Activated T-helper 9 cell treated with anti-CD3 and anti-CD28 coated beads, Interleukin-2, amount 50 U/mL, for 16 hours (primary cell): ENCODE data around the gene DCST1.

Experiments
- DNase-seq: peaks from one replicate; pipeline ENCODE4 v3.0.0-alpha.2; 2020; ENCODE audit warnings: low read depth

DCST1 gene

DNA sequence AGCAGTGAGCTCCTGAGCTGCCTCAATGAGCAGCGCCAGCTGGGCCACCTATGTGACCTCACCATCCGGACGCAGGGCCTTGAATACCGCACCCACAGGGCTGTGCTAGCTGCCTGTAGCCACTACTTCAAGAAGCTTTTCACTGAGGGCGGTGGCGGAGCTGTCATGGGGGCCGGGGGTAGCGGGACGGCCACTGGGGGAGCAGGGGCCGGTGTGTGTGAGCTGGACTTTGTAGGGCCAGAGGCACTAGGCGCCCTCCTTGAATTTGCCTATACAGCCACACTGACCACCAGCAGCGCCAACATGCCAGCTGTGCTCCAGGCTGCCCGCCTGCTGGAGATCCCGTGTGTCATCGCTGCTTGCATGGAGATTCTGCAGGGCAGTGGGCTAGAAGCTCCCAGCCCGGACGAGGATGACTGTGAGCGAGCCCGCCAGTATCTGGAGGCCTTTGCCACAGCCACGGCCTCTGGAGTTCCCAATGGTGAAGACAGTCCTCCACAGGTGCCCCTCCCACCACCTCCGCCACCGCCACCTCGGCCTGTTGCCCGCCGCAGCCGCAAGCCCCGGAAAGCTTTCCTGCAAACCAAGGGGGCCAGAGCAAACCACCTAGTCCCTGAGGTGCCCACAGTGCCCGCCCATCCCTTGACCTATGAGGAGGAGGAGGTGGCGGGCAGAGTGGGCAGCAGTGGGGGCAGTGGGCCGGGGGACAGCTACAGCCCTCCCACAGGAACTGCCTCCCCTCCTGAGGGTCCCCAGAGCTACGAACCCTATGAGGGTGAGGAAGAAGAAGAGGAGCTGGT lies 18.7 kb upstream of the DCST1 start:
- DNase-seq = no peak

DNA sequence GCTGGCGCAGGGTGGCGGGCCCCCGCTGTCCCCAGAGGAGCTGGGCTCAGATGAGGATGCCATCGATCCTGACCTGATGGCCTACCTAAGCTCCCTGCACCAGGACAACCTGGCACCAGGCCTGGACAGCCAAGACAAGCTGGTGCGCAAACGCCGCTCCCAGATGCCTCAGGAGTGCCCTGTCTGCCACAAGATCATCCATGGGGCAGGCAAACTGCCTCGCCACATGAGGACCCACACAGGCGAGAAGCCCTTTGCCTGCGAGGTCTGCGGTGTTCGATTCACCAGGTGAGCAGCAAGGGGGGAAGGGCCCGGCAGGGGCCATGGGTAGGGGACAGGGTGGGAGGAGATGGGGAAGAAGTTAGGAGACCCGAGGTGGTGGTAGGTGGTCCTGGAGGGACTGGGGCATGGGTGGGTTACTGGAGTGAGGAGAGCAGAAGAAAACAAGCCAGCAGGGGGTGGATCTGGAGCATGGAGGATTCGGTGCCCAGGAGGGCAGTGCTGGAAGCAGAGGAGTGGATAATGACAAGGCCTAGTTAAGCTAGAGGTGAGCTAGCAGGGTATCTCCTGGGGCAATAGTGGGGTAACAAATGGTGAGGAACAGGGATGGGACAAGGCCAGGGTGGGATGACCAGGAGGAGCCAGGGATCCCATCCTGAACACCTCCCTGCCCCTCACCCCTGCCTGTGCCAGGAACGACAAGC lies 17.9 kb upstream of the DCST1 start:
- DNase-seq = no peak

DNA sequence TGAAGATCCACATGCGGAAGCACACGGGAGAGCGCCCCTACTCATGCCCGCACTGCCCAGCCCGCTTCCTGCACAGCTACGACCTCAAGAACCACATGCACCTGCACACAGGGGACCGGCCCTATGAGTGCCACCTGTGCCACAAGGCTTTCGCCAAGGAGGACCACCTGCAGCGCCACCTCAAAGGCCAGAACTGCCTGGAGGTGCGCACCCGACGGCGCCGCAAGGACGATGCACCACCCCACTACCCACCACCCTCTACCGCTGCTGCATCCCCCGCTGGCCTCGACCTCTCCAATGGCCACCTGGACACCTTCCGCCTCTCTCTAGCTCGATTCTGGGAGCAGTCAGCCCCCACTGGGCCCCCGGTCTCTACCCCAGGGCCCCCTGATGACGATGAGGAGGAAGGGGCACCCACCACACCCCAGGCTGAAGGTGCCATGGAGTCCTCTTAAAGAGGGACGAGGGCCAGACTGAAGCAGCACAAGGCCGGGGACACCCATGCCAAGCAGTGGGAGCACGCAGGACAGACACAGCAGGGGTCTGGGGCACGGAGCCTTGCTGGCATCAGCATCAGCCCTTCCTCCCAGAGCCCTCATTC lies 17.3 kb upstream of the DCST1 start:
- DNase-seq = no peak

DNA sequence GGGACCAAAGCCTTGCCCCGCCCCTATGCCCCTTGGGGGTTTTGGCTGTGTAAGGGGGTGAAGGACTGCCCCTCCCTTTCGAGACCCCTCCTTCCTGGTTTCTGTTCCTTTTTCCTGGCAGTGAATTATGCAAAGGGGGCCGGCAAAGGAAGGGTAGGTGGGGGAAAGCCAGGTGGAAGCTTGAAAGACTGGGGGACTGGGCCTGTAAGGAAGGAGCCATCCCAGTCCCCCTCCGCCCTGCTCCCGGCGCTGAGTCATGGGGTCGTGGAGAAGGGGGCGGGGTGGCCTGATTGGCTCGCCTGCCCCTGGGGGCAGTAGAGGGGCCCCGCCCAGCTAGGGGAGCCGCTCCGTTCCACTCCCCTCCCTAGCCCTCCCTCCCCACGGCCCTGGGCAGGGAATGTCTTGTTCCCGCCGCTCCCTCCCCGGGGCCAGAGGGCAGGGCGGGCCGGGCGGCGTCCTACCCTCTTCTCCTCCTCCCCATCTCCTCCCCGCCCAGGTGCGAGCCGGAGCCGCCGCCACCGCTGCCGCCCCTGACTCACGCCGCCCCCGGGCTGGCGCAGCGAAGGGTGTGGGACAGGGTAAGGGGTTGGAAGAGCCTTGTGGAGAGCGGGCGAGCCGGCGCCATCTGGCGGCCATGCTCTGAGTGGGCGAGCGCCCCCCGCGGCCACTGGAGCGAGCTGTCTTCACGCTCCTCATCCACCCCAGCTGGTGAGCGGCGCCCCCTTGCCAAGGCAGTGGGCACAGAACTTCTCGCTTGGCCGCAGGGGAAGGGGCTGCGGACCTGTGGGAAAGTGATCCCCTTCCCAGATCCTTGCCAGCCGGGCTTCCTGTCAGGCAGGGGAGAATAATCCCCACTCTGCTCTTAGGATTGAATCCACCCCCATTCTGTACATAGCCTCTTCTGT lies 16.3 kb upstream of the DCST1 start:
- DNase-seq = peak; percentile 90

DNA sequence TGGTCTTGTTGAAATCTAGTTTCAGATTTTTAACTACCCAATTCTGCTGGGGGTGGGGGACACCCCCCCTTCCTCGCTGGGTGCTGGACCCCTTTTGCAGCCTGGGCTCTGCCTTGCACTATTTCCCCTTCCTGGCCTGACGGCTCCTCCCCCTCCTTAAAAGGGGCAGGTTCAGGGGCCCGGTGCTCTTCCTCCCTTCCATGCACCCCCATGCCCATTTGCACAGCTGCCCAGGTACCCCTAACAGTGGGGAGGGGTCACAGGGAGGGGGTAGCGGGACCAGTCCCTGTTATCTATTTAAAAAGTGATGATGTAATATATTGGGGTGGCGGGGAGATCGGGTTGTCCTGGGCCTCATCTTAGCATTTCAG lies 15.7 kb upstream of the DCST1 start:
- DNase-seq = no peak

DNA sequence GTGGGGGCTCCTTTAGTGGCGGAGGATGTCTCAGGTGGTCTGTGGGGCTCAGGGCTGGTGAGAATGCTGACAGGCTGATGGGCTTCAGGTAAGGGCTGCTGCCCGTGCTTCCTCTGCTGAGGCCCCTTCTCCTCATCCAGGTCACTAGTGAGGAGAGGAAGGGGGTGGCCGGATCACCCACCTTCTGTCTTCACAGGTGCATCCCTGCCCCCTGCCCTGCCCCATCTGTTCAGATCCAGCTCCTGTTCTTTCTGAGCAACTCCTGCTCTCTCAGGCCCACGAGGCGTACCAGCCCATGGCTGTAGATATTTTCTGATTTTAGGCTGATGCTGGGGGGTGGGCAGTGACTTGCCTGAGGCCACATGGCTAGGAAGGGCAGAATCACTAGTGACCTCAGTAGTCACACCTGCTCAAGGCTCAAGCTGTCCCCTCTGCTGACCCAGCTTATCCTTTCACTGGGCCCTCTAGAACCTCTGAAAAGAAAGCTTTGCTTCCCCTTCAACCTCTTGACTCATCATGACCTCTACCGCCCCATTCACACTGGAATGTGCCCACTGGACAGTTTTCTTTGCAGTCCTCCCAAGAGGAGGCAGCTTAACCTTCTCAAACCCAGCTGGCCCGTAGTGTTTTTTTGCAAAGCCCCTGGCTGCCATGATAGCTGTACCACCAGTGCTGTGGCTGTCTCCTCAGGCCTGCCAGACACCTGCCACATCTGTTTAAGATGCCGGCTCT lies 14.8 kb upstream of the DCST1 start:
- no peak for DNase-seq

DNA sequence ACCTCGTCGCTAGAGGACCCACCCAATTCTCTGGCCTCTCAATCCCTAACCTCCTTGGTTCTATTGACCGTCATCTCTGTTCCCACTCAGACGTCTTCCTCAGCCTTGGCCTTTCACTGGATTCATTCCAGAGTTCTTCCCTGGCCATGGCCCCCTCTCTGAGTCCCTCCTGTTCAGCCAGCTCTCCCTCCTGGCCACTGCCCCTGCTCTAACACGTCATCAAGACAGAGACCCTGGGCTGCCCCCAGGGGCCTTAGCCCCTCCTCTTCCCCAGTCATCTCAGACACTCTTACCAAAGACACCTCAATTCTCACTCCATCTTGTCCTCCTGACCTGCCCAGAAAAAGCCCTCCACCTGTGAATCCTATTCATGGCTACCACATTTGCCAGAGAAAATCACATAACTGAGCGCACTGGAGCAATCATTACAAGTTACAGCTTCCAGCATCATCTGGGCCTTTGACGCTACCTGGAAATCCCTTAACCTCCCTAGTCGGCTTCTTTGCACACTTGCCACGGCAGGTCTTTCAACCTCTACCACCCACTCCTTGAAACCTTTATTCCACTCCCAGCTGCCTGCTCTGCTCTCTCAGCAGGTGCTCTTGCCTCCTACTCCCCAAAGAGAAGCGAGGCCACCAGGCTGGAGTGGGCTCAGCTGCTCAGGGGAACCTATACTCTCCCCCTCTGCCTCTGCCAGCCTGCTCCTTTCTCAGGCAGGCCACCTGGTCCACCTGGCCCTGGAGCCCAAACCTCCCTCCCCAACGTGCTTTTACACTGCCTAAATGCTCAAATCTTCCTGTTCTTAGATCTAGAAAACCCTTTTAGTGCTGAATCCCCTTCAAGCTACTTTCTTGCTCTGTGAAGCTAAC lies 14.0 kb upstream of the DCST1 start:
- no peak for DNase-seq

DNA sequence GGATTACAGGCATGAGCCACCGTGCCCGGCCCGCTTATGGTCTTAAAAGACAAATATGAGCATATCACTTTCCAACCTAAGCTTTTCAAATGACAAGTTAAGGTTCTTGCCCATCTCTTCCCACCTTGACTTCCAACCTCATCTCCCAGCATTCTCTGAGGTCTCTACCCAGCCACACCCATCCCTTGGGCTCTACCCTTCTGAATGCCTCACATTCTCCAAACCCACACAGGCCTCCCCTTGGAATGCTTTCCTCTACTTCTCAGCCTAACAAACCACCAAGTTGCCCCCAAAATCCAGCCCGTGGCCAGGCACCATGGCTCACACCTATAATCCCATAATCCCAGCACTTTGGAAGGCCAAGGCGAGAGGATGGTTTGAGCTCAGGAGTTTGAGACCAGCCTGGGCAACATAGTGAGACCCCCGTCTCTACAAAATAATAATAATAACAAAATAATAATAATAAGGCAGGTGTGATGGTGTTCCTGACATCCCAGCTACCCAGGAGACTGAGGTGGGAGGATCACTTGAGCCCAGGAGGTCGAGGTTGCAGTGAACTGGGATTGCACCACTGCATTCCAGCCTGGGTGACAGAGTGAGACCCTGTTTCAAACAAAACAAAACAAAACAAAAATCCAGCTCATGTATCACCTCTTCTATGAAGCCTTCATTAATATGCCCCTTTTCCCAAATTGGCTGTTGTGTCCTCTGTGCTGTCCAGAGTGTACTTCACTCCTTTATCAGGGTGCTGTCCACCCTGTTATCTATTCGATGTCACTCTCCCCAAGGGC lies 11.3 kb upstream of the DCST1 start:
- DNase-seq = no peak

DNA sequence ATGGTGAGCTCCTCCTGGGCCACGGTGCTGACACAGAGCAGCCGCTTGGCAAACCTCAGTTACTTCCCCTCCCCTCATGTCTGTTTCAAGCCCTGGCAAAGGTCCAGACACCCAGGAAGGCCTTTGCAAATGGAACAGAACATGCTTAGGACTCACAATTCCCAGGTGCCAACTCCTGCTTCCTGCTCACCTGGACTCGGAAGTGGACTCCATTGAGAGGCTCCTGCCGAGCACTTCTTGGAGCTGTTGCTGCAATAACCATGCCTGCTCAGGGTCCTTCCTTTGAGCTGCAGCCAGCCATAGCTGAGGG lies 10.7 kb upstream of the DCST1 start:
- DNase-seq = no peak

DNA sequence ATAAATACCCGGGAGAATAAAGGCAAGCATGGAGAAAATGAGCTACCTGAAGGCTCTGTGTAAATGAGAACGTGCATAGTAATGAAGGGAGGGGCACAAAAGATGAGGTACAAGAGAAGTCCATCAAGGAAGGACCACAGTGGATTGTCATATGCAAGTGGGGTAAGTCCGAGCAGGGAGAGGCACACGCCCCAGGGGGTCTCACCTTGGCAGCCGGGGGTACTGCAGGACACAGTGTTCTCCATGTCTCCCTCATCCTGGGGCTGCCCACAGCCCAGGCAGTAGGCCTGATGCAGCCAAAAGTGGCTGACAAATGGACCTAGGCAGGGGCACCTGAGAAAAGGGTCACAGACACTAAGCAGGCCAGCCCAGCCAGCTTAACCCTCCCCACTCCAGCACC lies 10.0 kb upstream of the DCST1 start:
- no peak for DNase-seq

DNA sequence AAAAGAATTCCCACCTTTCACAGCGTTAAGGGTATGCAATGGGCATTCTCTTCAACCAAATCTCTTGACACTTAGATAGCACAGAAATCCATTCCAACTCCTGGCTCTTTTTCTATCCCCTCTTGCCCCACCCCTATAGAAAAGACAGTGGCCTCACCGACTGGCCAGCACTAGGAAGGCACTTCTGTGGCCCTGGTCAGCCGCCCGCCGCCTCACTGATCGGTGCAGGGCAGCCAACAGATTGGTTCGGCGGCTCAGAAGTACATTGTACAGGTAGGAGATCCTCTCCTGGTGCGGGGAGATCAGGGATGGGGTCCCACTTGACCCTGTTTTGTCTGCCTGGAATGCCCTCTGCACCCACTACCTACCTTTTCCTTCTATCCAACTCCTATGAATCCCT lies 9.3 kb upstream of the DCST1 start:
- no peak for DNase-seq

DNA sequence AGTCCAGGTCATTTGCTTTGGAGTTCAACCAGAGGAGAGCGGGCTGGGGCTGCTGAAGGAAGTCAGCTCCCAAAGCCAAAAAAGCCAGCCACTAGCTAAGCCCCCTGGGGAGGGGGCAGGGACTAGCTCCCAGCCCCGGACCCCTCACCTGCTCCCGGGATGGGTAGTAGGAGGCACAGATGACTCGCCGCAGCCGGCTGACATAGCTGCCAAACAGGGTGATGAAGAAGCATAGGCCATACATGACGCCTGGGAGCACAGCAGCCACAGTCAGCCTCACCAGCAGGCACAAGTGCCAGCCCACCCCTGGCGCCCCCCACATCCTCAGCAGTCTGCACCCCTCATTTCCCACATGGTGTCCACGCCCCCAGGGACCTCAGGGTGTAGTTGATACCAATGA lies 7.5 kb upstream of the DCST1 start:
- no peak for DNase-seq

DNA sequence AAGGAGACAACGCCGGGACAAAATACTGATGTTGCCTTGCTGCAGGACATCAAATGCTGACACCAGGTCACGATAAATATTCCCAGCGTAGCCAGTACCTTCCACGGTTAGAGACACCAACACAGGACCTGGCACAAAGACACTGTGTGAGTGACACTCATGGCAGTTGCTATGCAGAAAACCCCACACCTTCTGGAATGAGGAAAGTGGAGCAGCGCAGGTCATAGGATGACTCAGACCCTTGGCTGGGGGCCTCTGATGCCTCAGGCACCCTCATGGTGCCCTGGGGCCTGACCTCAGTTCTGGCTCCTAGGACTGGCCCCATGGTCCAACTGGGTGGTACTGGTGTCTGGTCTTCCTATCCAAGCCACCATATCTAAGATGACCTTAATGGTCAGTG lies 7.0 kb upstream of the DCST1 start:
- no peak for DNase-seq

DNA sequence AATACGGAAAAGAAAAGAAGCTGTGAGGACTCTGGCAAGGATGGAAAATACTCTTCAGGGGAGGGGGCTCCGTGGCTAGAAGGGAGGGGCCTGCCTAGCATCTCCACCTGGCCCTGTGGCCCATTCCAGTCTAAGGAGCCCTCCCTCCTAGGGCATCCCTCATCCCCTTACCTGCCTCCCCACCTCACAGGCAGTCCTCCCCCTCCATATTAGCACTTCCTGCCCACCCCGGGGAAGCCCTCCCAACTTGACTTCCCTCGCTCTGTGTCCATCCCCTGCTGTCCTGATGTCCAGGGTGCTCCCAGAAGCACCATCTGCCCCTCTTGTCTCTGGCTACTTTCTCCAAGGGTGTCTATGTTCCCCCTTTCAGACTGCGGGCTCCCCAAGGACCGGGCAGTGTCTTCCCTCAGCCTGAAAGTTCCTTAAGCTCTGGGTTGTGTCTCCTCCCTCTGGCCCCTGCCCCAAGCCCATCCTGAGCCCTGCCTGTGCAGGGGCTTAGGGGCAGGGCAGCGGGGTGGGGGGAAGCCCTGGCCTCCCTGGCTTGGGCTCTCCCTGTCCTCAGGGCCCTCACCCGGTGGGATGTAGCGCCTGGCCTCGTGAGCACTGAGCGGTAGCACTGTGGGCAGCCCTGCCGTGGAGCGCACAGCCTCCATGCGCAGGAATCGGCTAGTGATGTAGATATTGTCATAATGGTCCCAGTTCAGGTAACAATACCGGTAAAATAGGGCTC lies 3.9 kb upstream of the DCST1 start:
- no peak for DNase-seq

DNA sequence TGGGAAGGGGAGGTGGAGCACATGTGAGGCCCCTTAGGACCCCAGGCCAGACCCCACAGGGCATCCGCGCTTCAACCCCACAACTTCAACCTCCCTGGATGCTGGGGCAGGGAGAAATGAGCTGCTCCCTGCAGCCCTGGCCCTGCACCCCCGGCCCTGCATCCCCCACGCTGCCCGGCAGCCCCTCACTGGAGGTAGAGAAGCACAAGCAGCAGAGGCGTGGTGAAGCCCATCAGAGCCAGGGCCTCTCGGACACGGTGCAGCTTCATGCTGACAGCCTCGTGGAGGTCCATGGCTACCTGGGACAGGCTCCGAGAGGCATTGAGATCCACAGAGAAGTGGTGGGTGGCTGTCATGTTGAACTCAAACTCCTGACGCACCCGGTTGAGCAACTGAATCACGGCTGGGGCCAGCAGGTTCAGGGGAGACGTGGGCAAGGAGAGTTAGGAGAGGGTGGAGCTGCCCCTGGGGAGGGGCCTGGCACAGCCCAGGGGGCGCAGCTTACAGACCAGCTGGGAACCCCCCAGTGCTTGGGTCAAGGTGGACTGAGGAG lies 3.3 kb upstream of the DCST1 start:
- DNase-seq = no peak

DNA sequence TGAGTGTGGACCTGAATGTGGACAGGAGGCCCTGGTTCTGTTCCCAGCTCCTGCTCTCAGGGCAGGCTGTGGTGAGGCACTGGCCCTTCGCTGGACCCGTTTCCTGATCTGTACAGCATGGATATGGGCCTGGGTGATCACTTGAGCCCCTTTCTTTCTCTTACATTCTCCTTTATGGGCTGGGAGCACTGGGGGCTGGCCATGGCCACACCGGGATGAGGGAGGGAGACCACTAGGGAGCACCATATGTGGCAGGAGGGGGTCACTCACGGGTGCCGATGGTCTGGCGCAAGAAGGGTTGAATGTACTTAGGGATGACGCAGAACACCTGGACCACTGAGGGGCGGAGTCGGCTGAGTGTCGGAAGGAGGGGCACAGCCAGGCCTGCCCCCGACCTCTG lies 2.7 kb upstream of the DCST1 start:
- no peak for DNase-seq

DNA sequence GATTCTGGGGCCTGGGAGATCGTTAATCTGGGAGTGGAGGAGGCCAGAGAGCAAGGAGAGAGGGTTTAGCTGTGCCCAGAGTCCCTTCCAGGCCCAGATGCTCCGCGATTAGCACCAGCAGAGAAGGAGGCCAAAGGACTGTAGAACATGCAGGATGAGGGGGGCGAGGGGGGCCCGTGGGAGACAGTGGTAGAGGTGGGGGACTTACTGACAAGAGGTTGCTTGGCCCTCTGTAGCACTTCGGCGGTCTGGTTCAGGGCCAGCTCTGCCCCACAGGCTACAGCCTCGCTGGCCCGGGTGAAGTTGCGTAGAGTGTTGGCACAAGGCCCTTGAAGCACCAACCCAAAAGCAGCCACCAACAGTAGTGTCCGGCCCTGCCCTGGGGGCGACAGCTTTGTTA lies 738 bp upstream of the DCST1 start:
- DNase-seq = no peak

DNA sequence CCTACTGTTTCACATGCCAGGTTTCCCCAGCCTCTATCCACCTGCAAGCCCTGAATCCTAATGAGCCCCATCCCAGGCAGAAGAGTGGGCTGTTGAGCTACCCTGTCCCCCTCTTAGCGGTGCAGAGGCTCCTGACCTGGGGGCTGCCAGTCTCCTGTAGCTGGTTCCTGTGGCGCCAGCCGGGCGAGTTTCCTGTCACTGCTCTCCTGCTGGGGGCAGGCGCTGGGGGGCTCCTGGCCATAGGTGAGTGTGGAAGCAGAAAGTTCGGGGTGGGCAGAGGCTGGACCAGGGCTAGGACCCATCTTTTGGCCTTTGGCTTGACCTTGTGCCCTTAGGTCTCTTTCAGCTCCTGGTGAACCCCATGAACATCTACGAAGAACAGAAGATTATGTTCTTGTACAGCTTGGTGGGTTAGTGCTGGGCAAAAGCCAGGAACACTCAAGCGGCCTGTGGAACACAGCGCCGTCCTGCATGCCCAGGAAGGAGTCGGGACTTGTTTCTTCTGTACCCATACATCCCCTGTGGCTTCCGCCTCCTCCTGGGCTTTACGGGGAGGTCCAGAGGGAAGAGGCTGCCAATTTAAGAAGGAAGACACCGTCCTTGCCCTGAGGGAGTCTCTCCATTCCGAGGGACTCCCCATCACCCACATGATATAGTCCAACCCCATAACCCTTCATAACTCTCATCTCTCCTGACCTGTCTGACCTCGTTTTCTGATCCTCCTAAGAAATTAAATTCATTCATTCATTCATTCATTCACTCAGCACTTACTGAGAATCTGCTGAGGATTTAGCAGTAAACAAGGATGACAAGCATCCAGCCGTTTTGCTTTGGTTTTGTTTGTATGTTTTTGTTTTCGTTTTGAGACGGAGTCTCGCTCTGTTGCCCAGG lies 939 bp downstream of the DCST1 start:
- DNase-seq = no peak
